ENCODE data around the gene FCHSD2. TPM values are rescaled to one million over a fixed set of nuclear protein-coding genes. Genes with fewer than 3 reads are reported as not detected.

Gene FCHSD2
- total and polyA plus RNA-seq, 2 donors (not counting 1 experiment from before 2014, with no cell fraction given): 113 to 189 TPM

DNA sequence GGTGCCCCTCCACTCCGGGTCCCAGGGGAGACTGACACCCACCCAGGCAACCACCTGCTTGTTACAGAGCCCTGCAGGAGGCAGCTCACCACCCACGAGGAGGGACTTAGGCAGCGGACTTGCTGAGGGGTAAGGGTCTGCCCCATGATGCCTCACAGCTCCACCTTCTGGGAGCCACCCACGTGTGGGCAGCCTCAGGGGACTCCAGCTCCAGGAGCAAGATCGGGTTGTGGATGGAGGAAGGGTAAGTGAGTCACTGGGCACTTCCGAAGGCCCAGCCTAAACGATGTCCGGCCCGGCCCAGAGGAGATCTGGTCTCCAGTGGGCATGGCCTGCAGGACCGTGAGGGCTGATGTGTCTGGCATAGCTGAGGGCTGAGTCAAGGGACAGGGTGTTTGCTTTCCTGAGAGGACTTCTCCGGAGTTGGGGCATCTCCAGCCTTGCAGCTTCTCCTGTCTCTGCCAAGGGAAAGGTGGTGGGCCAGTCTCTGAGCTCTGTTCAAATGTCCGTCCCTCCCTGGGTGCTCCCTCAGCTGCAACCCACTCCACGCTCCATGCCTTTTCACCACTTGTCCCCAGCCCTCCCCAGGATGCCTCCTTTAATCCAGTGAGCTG, 43.7 kb upstream of the FCHSD2 start:
- ChIA-PET CTCF (interaction anchor here (0.6 to 8.1 kb wide), 33 partner anchors 8 to 456 kb away, joined by 3 to 281 read pairs (median 4); partner anchors contain the start of genes ARHGEF17 and FCHSD2), POLR2A (interaction anchor here (0.5 to 0.6 kb wide), 2 partner anchors 58 to 103 kb away, joined by 6 to 13 read pairs; no protein-coding TSS in a partner anchor)
- no peaks in the 10 kb centered on the region for H3K27me3 ChIP-seq (replicated peaks in 1 of 4; ENCODE audit: control extremely low read depth in 1 of 4, control insufficient read depth in 3 of 4, insufficient read depth in 4 of 4, low read length in 3 of 4)
- ATAC-seq (ENCODE audit: low read depth) (no peak), DNase-seq (no peak)
- H3K4me1 ChIP-seq (ENCODE audit: control insufficient read depth in 2 of 2, insufficient read depth in 2 of 2, low read length in 2 of 2): peaks cover 23 to 50% of the 10 kb centered on the region in 2 donors
- intact Hi-C loops (cut with micrococcal nuclease): loop anchor here (1.0 kb wide), 4 partner anchors 52 to 150 kb away; no protein-coding TSS in a partner anchor
- Mint-ChIP-seq H3K9me3 (ENCODE audit: insufficient read depth) (no peaks in the 10 kb centered on the region), H3K27ac (peak overlapping the region; percentile 78), H3K4me1 (peaks cover 41% of the 10 kb centered on the region), H3K4me3 (no peak overlapping the region), H3K27me3 (no peaks in the 10 kb centered on the region)
- H3K9me3 ChIP-seq (ENCODE audit: control extremely low read depth in 1 of 3, control insufficient read depth in 2 of 3, insufficient read depth in 1 of 3, low read length in 2 of 3): no peaks in the 10 kb centered on the region
- H2AFZ ChIP-seq (ENCODE audit: insufficient read depth, low read depth, low read length, poor library complexity, severe bottlenecking): peak overlapping the region; percentile 14
- no peak overlapping the region for H3K4me3 ChIP-seq (ENCODE audit: control extremely low read depth in 1 of 5, extremely low read depth in 1 of 5, insufficient read depth in 1 of 5, low read depth in 2 of 5, low read length in 4 of 5)
- no peaks in the 10 kb centered on the region for H3K36me3 ChIP-seq (replicated peaks in 1 of 2; ENCODE audit: control extremely low read depth in 1 of 2, control insufficient read depth in 1 of 2, extremely low read depth in 1 of 2, insufficient read depth in 2 of 2, low read length in 1 of 2)
- H3K27ac ChIP-seq (ENCODE audit: low read length in 2 of 2): no peak overlapping the region
- no peak overlapping the region for H3K9ac ChIP-seq (ENCODE audit: low read length)
- H4K20me1 ChIP-seq (ENCODE audit: control insufficient read depth, insufficient read depth, low read length, poor library complexity, severe bottlenecking): no peaks in the 10 kb centered on the region
- 81% methylated on average over 12 of the region's 13 CpGs for WGBS (ENCODE audit: insufficient coverage)
- H3K79me2 ChIP-seq (ENCODE audit: control insufficient read depth, insufficient read depth, low read length): no peaks in the 10 kb centered on the region
- no peak for TF ChIP-seq EZH2 (IDR thresholded peaks at IDR 0.05; ENCODE audit: borderline replicate concordance, insufficient read depth, low read depth, low read length, poor library complexity, severe bottlenecking)
- TF ChIP-seq, protein P1, sequence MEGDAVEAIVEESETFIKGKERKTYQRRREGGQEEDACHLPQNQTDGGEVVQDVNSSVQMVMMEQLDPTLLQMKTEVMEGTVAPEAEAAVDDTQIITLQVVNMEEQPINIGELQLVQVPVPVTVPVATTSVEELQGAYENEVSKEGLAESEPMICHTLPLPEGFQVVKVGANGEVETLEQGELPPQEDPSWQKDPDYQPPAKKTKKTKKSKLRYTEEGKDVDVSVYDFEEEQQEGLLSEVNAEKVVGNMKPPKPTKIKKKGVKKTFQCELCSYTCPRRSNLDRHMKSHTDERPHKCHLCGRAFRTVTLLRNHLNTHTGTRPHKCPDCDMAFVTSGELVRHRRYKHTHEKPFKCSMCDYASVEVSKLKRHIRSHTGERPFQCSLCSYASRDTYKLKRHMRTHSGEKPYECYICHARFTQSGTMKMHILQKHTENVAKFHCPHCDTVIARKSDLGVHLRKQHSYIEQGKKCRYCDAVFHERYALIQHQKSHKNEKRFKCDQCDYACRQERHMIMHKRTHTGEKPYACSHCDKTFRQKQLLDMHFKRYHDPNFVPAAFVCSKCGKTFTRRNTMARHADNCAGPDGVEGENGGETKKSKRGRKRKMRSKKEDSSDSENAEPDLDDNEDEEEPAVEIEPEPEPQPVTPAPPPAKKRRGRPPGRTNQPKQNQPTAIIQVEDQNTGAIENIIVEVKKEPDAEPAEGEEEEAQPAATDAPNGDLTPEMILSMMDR (IDR thresholded peaks at IDR 0.05): no peak
- H3K4me2 ChIP-seq (replicated peaks; ENCODE audit: low read depth, low read length, poor library complexity, severe bottlenecking): no peak overlapping the region

Measured in B cell (primary cell).